GM12865 (cell line): ENCODE measurements around the gene PTPN7.
A peak's percentile ranks its signal among the peaks of the same experiment; 100 is the strongest.

ENCODE experiments used
- DNase-seq: peaks from one replicate; pipeline ENCODE4 v3.0.0; 2010; ENCODE audit warnings: low read depth
- H3K4me3 ChIP-seq: 2 replicates; pipeline ENCODE4 v1.5.1; 2011; ENCODE audit warnings: mild to moderate bottlenecking, low read depth, low read length, control low read depth
- CTCF ChIP-seq: IDR thresholded peaks from 2 replicates; pipeline ENCODE4 v1.5.1; 2011; ENCODE audit warnings: low read length, control low read depth, low read depth, inconsistent platforms; ENCODE audit not compliant: insufficient read depth; ENCODE audit errors: missing control alignments

Gene PTPN7

DNA sequence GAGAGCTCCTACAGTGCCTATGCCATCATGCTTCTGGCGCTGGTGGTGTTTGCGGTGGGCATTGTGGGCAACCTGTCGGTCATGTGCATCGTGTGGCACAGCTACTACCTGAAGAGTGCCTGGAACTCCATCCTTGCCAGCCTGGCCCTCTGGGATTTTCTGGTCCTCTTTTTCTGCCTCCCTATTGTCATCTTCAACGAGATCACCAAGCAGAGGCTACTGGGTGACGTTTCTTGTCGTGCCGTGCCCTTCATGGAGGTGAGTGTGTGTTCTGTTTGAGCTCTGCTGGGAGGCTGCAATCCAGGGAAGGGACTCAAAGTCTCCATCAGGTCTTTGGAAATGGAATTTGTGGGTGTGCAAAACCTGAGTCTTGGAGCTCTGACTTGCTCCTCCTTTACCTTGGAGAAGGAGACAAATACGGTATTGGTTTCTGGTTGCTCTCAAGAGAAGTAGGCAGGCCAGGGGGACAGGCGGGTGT lies 37.0 kb downstream of the PTPN7 start:
- TF ChIP-seq CTCF: no peak
- DNase-seq: no peak
- no peak overlapping the region for H3K4me3 ChIP-seq

DNA sequence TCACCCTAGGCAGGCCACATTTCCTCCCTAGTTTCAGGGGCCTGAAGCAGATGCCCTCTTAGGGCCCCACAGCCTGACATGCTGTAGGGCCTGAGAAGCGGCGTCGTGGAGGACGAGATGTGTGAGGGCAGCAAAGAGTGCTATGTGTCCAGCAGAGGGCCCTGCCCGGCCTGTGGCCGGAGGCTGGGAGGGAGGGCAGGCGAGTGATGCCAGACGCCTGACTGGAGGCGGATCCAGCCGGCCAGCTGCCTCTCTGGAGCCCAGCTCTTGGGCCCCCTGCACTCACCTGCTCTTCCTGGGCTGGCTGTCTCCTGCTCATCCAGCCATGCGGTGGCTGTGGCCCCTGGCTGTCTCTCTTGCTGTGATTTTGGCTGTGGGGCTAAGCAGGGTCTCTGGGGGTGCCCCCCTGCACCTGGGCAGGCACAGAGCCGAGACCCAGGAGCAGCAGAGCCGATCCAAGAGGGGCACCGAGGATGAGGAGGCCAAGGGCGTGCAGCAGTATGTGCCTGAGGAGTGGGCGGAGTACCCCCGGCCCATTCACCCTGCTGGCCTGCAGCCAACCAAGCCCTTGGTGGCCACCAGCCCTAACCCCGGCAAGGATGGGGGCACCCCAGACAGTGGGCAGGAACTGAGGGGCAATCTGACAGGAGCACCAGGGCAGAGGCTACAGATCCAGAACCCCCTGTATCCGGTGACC lies 37.6 kb downstream of the PTPN7 start, which contains the start of gene GPR37L1:
Gene GPR37L1, plus strand, starts transcription at position 279 of the 697 bp plus-strand sequence. Its CDS starts 47 bp downstream, at position 326.
- no peak for TF ChIP-seq CTCF
- DNase-seq: no peak
- no peak within 1 kb of the TSS for H3K4me3 ChIP-seq

DNA sequence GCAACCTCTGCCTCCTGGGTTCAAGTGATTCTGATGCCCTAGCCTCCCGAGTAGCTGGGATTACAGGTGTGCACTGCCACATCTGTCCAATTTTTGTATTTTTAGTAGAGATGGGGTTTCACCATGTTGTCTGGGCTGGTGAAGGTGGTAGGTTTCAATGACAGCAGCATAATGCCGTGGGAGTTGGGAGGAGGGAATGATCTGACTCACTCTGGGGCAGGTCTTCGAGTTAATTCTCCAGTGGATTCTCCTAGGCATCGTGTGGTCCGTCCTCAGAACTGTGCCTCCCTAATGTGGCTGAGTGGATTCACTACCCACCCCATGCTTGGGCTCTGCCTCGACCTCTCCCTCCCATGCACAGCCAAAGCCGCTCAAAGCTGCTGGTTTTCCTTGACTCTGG lies 39.4 kb downstream of the PTPN7 start:
- no peak for TF ChIP-seq CTCF
- no peak for DNase-seq
- H3K4me3 ChIP-seq: no peak overlapping the region

DNA sequence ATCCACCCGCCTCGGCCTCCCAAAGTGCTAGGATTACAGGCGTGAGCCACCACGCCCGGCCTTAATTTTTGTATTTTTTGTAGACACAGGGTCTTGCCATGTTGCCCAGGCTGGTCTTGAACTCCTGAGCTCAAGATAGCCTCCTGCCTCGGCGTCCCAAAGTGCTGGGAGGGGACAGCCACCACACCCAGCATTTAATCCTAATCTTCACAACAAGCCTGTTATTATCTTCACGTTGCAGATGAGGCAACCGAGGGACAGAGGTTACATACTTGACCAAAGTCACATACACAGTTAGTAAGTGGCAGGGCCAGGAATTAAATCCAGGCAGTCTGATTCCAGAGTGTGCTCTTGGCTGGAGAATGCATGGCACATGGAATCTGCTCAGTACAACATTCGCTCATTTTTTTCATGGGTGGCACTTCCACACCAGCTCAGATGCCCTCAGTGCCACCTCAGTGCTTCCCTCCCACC lies 42.5 kb downstream of the PTPN7 start:
- DNase-seq: no peak
- H3K4me3 ChIP-seq: no peak overlapping the region
- no peak for TF ChIP-seq CTCF

DNA sequence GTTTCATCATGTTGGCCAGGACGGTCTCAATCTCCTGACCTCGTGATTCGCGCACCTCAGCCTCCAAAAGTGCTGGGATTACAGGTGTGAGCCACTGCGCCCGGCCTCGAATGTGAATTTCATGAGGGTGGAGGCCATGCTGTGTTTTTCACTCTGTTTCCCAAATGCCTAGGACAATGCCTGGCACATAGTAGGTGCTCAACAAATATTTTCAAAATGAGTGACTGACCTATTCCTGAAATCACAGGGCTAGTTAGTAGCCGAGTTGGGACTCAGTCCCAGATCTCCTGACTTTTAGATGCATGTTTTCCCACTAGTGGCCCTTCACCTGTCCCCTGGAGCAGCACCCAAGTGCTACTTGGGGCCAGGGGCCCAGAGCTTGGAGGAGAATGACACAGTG lies 44.1 kb downstream of the PTPN7 start:
- no peak overlapping the region for H3K4me3 ChIP-seq
- DNase-seq: no peak
- no peak for TF ChIP-seq CTCF

GRCh38 chr1:202113690-202114300 lies 46.6 kb downstream of the PTPN7 start:
- peak; percentile 50 for DNase-seq
- no peak overlapping the region for H3K4me3 ChIP-seq

More at GRCh38 chr1:202113690-202114300, 46.6 kb downstream of the PTPN7 start:
- TF ChIP-seq CTCF: no peak
